ENCODE measurements around the gene HMGXB3. TPM values are rescaled to one million over a fixed set of nuclear protein-coding genes. Genes with fewer than 3 reads are reported as not detected.
A peak's percentile ranks its signal among the peaks of the same experiment; 100 is the strongest.

Gene HMGXB3
- total RNA-seq, 1 donor from 2014 or later: 55.7 TPM

- DNase-seq (ENCODE audit: low spot score): no peak
- no peak overlapping the region for H3K4me3 Mint-ChIP-seq (ENCODE audit: unreplicated experiment)
- TF ChIP-seq CTCF (IDR thresholded peaks at IDR 0.05; ENCODE audit: unreplicated experiment): no peak
- no peak overlapping the region for H3K27ac Mint-ChIP-seq (ENCODE audit: unreplicated experiment)
- H3K27me3 Mint-ChIP-seq (ENCODE audit: unreplicated experiment): peaks cover 1% of the 10 kb centered on the region
- H3K4me1 Mint-ChIP-seq (ENCODE audit: unreplicated experiment): peaks cover 16% of the 10 kb centered on the region
- no peaks in the 10 kb centered on the region for H3K9me3 Mint-ChIP-seq (ENCODE audit: unreplicated experiment)
- H3K36me3 Mint-ChIP-seq (ENCODE audit: low read depth, unreplicated experiment): no peaks in the 10 kb centered on the region
Measured at GRCh38 chr5:149988126-149988525, 12.4 kb upstream of the HMGXB3 start.

- Mint-ChIP-seq H3K4me3 (ENCODE audit: unreplicated experiment) (no peak overlapping the region), H3K27me3 (ENCODE audit: unreplicated experiment) (peaks cover 1% of the 10 kb centered on the region), H3K27ac (ENCODE audit: unreplicated experiment) (no peak overlapping the region), H3K36me3 (ENCODE audit: low read depth, unreplicated experiment) (peaks cover 5% of the 10 kb centered on the region), H3K4me1 (ENCODE audit: unreplicated experiment) (peaks cover 25% of the 10 kb centered on the region), H3K9me3 (ENCODE audit: unreplicated experiment) (no peaks in the 10 kb centered on the region)
- peak; percentile 66 for DNase-seq (ENCODE audit: low spot score)
- TF ChIP-seq CTCF (IDR thresholded peaks at IDR 0.05; ENCODE audit: unreplicated experiment): peak; percentile 84
Measured at GRCh38 chr5:149990518-149991376, 9.8 kb upstream of the HMGXB3 start.

- Mint-ChIP-seq H3K9me3 (ENCODE audit: unreplicated experiment) (no peaks in the 10 kb centered on the region), H3K36me3 (ENCODE audit: low read depth, unreplicated experiment) (peaks cover 12% of the 10 kb centered on the region), H3K27me3 (ENCODE audit: unreplicated experiment) (peaks cover 3% of the 10 kb centered on the region), H3K4me3 (ENCODE audit: unreplicated experiment) (no peak overlapping the region), H3K4me1 (ENCODE audit: unreplicated experiment) (peaks cover 25% of the 10 kb centered on the region), H3K27ac (ENCODE audit: unreplicated experiment) (no peak overlapping the region)
- TF ChIP-seq CTCF (IDR thresholded peaks at IDR 0.05; ENCODE audit: unreplicated experiment): no peak
- no peak for DNase-seq (ENCODE audit: low spot score)
Measured at GRCh38 chr5:149993471-149993870, 7.1 kb upstream of the HMGXB3 start.

- peaks cover 34% of the 10 kb centered on the region for H3K4me1 Mint-ChIP-seq (ENCODE audit: unreplicated experiment)
- peaks cover 20% of the 10 kb centered on the region for H3K36me3 Mint-ChIP-seq (ENCODE audit: low read depth, unreplicated experiment)
- H3K4me3 Mint-ChIP-seq (ENCODE audit: unreplicated experiment): peak overlapping the region; percentile 56
- no peaks in the 10 kb centered on the region for H3K9me3 Mint-ChIP-seq (ENCODE audit: unreplicated experiment)
- H3K27me3 Mint-ChIP-seq (ENCODE audit: unreplicated experiment): peaks cover 11% of the 10 kb centered on the region
- H3K27ac Mint-ChIP-seq (ENCODE audit: unreplicated experiment): no peak overlapping the region
- no peak for TF ChIP-seq CTCF (IDR thresholded peaks at IDR 0.05; ENCODE audit: unreplicated experiment)
- no peak for DNase-seq (ENCODE audit: low spot score)
Measured at GRCh38 chr5:149995385-149996204, 4.9 kb upstream of the HMGXB3 start.
